GM12892 (cell line): ENCODE results near the gene XIRP1.

Source experiments
- POLR2A ChIP-seq: IDR thresholded peaks from 2 replicates; pipeline ENCODE4 v1.6.1; 2011; ENCODE audit warnings: low read depth, low read length, control low read depth
- POLR2AphosphoS5 ChIP-seq: IDR thresholded peaks from 2 replicates; pipeline ENCODE4 v1.6.1; 2011; ENCODE audit warnings: low read depth, low read length, control low read depth
- TAF1 ChIP-seq: IDR thresholded peaks from 2 replicates; pipeline ENCODE4 v1.6.1; 2011; ENCODE audit warnings: low read depth, mild to moderate bottlenecking, control low read depth, low read length, borderline replicate concordance

DNA sequence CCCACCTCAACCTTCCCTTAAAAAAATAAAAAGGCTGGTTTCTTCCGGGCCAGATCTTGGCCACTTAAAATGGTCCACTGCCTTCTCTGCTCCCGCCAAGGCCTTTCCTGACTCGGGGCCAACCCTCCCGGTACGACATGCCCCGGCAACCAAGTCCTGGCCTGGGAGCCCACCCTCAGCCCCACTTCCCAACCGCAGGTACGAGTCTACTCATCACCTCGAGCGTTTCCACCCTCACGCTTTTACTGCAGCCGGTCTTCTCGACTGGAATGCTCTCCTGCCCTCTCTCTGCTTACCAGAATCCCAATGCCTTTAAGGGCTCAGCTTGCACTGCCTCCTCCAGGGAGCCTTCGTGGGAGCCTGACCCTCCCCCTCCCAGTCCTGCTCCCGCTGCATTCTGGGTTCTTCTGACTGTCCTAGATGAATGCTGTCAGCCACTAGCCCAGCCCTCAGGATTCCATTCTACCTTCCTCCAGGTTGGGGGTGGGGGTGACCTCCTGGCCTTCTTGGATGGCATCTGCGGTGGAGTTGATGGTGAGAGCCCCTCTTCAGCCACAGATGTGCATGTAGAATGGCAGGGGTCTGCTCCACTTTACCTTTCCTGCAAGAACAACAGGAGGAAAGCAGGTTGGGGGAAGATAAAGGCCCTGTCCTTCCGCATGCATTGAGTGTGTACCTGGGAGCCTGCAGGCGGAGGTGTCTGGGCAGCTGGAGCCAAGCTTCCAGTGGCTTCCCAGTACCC is 37.9 kb downstream of the XIRP1 start:
- TF ChIP-seq POLR2A (no peak), POLR2AphosphoS5 (no peak), TAF1 (no peak)
